Kidney epithelial cell (primary cell): Measurements from ENCODE around the gene ZNF141. TPM values are rescaled to one million over a fixed set of nuclear protein-coding genes. Genes with fewer than 3 reads are reported as not detected.
"Not testable (repeated sequence)": the region's sequence is repeated elsewhere in the genome, so short reads cannot be mapped to it uniquely, and the experiment has no call there.

Experiments
- DNase-seq: peaks from one replicate; pipeline ENCODE4 v3.0.0-alpha.2; 2010; ENCODE audit warnings: low read depth
- H3K27me3 ChIP-seq: 2 replicates; pipeline ENCODE4 v1.6.0; 2011; ENCODE audit warnings: low read length; ENCODE audit not compliant: control insufficient read depth, insufficient read depth
- H3K36me3 ChIP-seq: 2 replicates; pipeline ENCODE4 v1.5.1; 2011; ENCODE audit warnings: low read length; ENCODE audit not compliant: control insufficient read depth, insufficient read depth
- H3K4me3 ChIP-seq: 2 replicates; pipeline ENCODE4 v1.5.1; 2011; ENCODE audit warnings: low read depth, mild to moderate bottlenecking, control low read depth, low read length
- CTCF ChIP-seq: IDR thresholded peaks from 2 replicates; pipeline ENCODE4 v1.5.1; 2011; ENCODE audit warnings: mild to moderate bottlenecking, moderate library complexity, low read length, control low read depth, inconsistent platforms; ENCODE audit not compliant: insufficient read depth, poor library complexity, severe bottlenecking
- total RNA-seq: library from RNA; depleted of rRNA; stranded (reverse); fragments of >200 nt; gene quantifications from 2 replicates; pipeline ENCODE4 v1.2.3, GENCODE V29; 2015

ZNF141 gene
- total RNA-seq, 1 donor from 2014 or later = 8.4 TPM

- Histone ChIP-seq H3K36me3 (no peaks in the 10 kb centered on the region), H3K4me3 (no peak overlapping the region), H3K27me3 (no peaks in the 10 kb centered on the region)
- DNase-seq = no peak
- TF ChIP-seq CTCF = no peak
Measured at GRCh38 chr4:404006-404405, 66.4 kb downstream of the ZNF141 start.

- H3K27me3 ChIP-seq, H3K4me3 ChIP-seq, DNase-seq, H3K36me3 ChIP-seq: not testable (repeated sequence)
Measured at GRCh38 chr4:408321-408720, 70.7 kb downstream of the ZNF141 start.

- no peak overlapping the region for H3K4me3 ChIP-seq
- no peaks in the 10 kb centered on the region for H3K27me3 ChIP-seq
- DNase-seq = no peak
- TF ChIP-seq CTCF = no peak
- H3K36me3 ChIP-seq = no peaks in the 10 kb centered on the region
Measured at GRCh38 chr4:422587-422986, 85.0 kb downstream of the ZNF141 start.

Other genes with a start within 250 kb of the ZNF141 start
- 13.5 and 13.9 TPM in 2 replicates for gene ZNF718, start 213.3 kb upstream of the ZNF141 start, total RNA-seq
- gene ZNF732, start 32.3 kb upstream of the ZNF141 start, total RNA-seq = 0.79 and 1.2 TPM in 2 replicates
- 10.9 and 16.4 TPM in 2 replicates for gene ZNF721, start 161.3 kb downstream of the ZNF141 start, total RNA-seq
- gene PIGG, start 161.4 kb downstream of the ZNF141 start, total RNA-seq = 48.9 and 51.6 TPM in 2 replicates
- gene TMEM271, start 238.5 kb downstream of the ZNF141 start, total RNA-seq = not detected in 2 replicates